T-helper 22 cell (primary cell): ENCODE data around the gene TNIP2.
"Not testable (repeated sequence)": the region's sequence is repeated elsewhere in the genome, so short reads cannot be mapped to it uniquely, and the experiment has no call there.

Source experiments
- DNase-seq: peaks from one replicate; pipeline ENCODE4 v3.0.0-alpha.2; 2020; ENCODE audit warnings: low read depth

TNIP2 gene

DNA sequence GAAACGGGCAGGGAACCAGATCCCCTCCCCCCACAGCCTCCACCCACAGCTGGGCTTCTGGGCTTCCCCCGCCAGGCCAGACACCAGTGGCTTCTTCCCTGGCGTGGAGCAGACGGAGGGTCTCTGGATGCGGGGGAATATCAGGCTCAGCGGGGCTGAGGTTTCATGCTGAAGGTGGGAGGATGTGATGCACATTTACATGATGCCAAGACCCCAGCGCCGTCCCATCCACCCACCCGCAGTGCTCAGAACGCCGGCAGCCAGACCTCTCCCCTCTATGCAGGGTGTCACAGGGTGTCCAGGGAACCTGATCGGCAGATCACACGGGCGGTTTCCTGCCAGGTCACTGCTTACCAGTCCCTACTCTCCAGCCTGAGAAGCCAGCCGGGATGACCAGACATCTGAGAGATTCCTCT is 12.8 kb upstream of the TNIP2 start:
- DNase-seq: no peak

GRCh38 chr4:2768124-2768523 is 12.0 kb upstream of the TNIP2 start:
- DNase-seq: no peak

GRCh38 chr4:2767705-2768074 is 11.6 kb upstream of the TNIP2 start:
- no peak for DNase-seq

- no peak for DNase-seq
These were observed 11.0 kb upstream of the TNIP2 start for GRCh38 chr4:2767046-2767704.

DNA sequence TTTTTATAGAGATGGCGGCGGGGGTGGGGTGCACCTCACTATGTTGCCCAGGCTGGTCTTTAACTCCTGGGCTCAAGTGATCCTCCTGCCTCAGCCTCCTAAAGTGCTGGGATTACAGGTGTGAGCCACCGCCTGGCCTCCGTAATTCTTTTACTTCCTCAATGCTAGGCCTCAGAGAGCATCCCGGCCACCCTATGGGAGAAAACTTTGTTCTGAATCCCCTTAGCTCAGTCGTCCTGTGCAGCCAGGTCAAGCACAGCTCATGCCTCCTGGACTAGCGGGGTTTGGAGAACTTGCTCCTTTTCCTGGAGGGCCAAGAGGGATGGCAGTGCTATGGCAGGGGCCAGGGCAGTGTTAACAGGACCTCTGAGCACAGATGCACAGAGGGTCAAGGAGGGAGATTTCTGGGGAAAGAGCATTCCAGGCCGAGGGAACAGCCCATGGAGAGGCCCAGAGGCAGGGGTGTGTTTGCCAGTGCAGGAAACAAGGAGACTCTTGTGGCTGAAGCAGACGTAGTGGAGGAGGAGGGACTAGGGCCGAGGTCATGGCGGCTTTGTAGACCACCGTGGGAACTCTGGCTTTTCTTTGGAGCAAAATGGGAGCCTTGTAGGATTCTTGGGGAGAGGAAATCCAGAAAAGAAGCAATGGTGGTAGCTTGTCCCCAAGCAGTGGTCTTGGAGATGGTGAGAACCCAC is 9.8 kb upstream of the TNIP2 start:
- no peak for DNase-seq

DNA sequence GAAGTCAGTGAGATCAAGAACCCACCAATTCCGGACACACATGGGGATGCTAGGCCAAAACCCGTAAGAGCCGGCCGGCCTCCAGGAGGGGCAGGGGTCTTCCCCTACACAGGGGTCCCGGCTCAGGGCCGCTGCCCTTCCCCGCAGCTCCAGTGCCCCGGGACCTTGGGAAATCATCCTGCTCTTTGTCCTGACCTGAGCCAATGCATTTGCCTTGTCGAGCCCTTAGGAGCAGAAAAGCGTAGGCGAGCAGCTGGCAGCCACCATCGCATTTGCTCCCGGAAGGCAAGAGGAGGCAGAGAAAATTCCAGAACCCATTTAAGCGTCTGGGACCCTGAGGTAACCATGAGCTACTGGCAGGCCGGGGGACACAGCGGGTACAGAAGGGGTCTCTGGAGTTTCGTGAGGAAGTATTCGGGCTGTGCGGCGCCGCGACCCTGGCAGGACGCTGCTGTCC is 7.4 kb upstream of the TNIP2 start:
- no peak for DNase-seq

GRCh38 chr4:2762486-2763370 is 6.6 kb upstream of the TNIP2 start:
- DNase-seq: not testable (repeated sequence)

DNA sequence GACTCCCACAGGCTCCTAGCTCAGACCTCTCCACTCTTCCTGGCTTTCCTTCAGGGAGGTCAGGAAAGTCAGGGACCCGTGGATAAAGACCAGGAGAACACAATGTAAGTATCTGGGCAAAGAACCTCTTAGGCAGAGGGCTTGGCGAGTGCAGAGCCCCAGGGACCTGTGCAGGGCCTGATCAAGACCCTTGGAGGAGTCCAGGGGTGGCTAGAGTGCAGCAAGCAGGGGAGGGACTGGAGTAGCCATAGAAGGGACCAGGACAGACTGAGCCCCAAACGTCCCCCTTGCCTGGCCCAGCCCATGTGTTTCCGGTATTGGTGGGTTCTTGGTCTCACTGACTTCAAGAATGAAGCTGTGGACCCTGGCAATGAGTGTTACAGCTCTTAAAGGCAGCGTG is 5.9 kb upstream of the TNIP2 start:
- no peak for DNase-seq

GRCh38 chr4:2761035-2761923 is 5.1 kb upstream of the TNIP2 start:
- no peak for DNase-seq

DNA sequence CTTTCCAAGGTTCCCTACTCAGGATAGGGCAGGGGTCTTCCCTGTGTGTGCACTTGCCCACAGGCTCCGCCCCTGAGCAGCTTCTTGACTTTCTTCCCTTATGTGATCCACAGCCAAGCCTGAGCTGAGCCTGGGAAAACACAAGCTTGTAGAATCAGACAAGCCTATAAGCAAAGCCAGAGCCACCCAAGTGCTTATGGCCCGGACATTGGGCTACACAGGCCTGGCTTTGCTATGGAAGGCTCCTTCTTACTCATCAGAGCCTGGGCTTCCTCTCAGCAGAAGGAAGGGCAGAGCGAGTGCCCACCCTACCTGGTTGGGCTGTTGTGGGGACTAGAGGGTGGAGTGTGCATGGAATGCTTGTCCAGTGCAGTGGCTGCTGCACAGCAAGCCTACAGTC is 1.3 kb upstream of the TNIP2 start:
- no peak for DNase-seq

DNA sequence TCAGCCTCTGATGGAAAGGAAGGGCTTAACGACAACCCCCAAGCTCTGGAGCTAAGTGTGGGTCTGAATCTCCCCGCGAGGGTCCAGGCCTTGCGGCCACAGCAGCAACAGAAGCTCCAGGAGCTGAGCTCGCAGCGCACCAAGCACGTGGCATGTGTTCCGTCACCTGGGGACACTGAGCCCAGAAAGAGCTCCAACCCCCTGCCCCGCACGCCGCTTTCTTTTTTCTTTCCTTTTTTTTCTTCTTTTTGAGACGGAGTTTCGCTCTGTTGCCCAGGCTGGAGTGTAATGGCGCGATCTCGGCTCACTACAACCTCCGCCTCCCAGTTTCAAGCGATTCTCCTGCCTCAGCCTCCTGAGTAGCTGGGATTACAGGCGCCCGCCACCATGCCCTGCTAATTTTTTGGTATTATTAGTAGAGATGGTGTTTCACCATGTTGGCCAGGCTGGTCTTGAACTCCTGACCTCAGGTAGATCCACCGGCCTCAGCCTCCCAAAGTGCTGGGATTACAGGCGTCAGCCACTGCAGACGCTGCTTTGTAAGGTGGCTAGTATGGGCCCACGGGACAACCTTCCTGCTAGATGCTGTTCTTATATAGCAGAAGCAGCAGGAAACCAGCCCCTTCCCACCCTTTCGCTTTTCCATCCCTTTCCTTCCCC is 685 bp upstream of the TNIP2 start:
- DNase-seq: no peak

GRCh38 chr4:2754848-2755819 is 1.0 kb downstream of the TNIP2 start:
- no peak for DNase-seq

DNA sequence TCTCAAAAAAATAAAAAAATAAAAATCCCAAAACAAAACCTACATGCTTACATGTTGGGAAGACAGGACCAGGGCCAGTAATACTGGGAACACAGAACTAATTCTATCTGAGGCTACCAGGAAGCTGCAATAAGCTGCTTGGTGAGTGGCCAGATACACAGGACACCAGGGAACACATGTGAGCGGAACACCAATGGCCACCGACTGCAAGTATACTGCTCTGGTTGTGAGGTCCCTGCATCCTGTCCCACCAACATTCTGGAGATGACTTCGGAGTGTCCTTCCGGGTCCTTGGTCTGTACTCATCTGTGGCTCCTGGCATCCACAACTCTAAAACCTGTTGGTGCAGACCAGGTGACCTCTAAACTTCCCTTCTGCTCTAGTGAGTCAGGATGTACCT is 2.7 kb downstream of the TNIP2 start:
- no peak for DNase-seq

DNA sequence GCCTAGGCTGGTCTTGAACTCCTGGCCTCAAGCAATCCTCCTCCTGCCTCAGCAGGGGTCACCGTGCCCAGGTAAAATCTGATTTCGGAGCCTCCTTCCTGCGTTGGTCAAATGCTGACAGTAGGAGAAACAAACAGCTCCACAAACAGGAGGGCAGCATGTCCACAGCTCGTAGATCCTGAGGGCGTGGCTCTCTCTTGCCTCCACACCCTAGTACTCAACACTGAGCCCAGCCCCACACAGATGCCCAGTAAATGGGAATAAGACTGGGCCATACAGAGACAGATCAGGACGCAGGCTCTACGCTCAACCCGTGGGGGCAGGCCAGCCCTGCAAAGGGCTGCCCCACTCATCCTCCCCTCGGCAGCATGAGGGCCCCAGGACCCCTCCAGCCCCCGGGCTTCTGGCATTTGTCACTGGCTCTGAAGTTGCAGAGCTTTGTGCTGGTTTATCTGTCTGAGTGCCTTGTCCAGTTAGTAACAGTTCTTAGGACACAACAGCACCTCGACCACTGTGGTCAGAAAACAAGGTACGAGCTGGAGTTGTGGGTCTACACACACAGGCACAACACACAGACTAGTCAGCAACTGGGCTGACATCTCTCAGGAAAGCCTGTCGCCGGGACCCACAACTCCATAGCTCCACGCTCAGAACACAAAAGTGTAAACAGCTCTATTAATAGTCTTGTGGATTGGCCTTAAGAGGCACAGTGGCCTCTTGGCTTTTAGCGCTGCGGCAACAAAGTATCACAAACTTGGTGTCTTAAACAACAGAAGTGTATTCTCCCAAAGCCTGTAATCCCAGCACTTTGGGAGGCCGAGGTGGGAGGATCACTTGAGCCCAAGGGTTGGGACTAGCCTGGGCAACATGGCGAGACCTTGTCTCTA is 5.2 kb downstream of the TNIP2 start:
- DNase-seq: no peak

- DNase-seq: no peak
These were observed 9.0 kb downstream of the TNIP2 start for GRCh38 chr4:2746891-2747695.

- DNase-seq: peak; percentile 87
These were observed 9.9 kb downstream of the TNIP2 start for GRCh38 chr4:2745981-2746806.

DNA sequence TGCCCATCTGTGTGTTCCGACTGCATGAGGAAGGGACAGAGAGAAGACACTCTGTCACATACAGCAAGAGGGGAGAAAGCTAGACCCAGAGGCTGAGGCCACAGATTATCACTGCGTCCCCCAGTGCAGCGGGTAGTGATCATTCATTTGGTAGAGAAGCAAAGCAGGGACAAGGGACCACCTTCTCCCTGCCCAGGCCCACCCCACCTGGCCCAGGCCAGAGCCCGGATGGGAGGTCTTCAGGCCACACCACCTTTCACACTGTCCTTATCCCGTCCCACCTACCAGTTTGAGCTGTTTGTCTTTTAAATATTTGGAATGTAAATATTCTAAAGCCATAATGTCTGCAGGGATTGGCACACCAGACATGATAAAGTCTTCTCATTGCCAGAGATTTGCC is 10.6 kb downstream of the TNIP2 start:
- DNase-seq: no peak
